ENCODE measurements around the gene CHST11. TPM values are rescaled to one million over a fixed set of nuclear protein-coding genes. Genes with fewer than 3 reads are reported as not detected.

The CHST11 gene
- total and polyA plus RNA-seq, 9 of the 15 experiments (the other 6 are each of a cell fraction or from before 2014, with no cell fraction given), result 2.3 to 38.7 (median 15.0) TPM

- no peak for TF ChIP-seq XRCC4 (IDR thresholded peaks at IDR 0.05; ENCODE audit: extremely low read depth, insufficient read depth, insufficient read length)
- TF ChIP-seq REST (IDR thresholded peaks at IDR 0.05; ENCODE audit: borderline replicate concordance), result 0 out of 2 replicates have a peak, but pooled peaks have one; percentile 14
- TF ChIP-seq REST (CRISPR knock-in tag; IDR thresholded peaks at IDR 0.05; ENCODE audit: low read depth), result peak; percentile 24; the same call in 1 of the 2 replicates
- peak; percentile 18 to 51; a peak in 1 of 4 replicates for TF ChIP-seq FOXK2 (conservative IDR thresholded peaks at IDR 0.05 in 1 of 2, IDR thresholded peaks at IDR 0.05 in 1 of 2; ENCODE audit: low read depth in 2 of 2)
- TF ChIP-seq FOXJ2 (tag; IDR thresholded peaks at IDR 0.05), result 0 out of 2 replicates have a peak, but pooled peaks have one; percentile 51
- TF ChIP-seq NCOA1 (IDR thresholded peaks at IDR 0.05; ENCODE audit: low read depth), result peak; percentile 13; the same call in 1 of the 2 replicates
- no peak for TF ChIP-seq MCM5 (IDR thresholded peaks at IDR 0.05; ENCODE audit: low read depth)
- TF ChIP-seq FOXP4 (CRISPR knock-in tag; IDR thresholded peaks at IDR 0.05; ENCODE audit: borderline replicate concordance), result 0 out of 2 replicates have a peak, but pooled peaks have one; percentile 11
- 0 out of 2 replicates have a peak, but pooled peaks have one; percentile 37 for TF ChIP-seq NFRKB (IDR thresholded peaks at IDR 0.05; ENCODE audit: low read depth)
- TF ChIP-seq, protein P1, sequence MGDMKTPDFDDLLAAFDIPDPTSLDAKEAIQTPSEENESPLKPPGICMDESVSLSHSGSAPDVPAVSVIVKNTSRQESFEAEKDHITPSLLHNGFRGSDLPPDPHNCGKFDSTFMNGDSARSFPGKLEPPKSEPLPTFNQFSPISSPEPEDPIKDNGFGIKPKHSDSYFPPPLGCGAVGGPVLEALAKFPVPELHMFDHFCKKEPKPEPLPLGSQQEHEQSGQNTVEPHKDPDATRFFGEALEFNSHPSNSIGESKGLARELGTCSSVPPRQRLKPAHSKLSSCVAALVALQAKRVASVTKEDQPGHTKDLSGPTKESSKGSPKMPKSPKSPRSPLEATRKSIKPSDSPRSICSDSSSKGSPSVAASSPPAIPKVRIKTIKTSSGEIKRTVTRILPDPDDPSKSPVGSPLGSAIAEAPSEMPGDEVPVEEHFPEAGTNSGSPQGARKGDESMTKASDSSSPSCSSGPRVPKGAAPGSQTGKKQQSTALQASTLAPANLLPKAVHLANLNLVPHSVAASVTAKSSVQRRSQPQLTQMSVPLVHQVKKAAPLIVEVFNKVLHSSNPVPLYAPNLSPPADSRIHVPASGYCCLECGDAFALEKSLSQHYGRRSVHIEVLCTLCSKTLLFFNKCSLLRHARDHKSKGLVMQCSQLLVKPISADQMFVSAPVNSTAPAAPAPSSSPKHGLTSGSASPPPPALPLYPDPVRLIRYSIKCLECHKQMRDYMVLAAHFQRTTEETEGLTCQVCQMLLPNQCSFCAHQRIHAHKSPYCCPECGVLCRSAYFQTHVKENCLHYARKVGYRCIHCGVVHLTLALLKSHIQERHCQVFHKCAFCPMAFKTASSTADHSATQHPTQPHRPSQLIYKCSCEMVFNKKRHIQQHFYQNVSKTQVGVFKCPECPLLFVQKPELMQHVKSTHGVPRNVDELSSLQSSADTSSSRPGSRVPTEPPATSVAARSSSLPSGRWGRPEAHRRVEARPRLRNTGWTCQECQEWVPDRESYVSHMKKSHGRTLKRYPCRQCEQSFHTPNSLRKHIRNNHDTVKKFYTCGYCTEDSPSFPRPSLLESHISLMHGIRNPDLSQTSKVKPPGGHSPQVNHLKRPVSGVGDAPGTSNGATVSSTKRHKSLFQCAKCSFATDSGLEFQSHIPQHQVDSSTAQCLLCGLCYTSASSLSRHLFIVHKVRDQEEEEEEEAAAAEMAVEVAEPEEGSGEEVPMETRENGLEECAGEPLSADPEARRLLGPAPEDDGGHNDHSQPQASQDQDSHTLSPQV (IDR thresholded peaks at IDR 0.05), result no peak; the same call in none of the 2 replicates
- TF ChIP-seq THAP7 (CRISPR knock-in tag; IDR thresholded peaks at IDR 0.05), result no peak
Observed at GRCh38 chr12:104604070-104604994, 147.6 kb downstream of the CHST11 start (continued).
